Stromal cell of bone marrow (primary cell): ENCODE data around the gene IKZF3.
"Not testable (repeated sequence)": the region's sequence is repeated elsewhere in the genome, so short reads cannot be mapped to it uniquely, and the experiment has no call there.

Source experiments
- DNase-seq: peaks from one replicate; pipeline ENCODE4 v3.0.0-alpha.2; 2012; ENCODE audit warnings: low read depth

Gene IKZF3

DNA sequence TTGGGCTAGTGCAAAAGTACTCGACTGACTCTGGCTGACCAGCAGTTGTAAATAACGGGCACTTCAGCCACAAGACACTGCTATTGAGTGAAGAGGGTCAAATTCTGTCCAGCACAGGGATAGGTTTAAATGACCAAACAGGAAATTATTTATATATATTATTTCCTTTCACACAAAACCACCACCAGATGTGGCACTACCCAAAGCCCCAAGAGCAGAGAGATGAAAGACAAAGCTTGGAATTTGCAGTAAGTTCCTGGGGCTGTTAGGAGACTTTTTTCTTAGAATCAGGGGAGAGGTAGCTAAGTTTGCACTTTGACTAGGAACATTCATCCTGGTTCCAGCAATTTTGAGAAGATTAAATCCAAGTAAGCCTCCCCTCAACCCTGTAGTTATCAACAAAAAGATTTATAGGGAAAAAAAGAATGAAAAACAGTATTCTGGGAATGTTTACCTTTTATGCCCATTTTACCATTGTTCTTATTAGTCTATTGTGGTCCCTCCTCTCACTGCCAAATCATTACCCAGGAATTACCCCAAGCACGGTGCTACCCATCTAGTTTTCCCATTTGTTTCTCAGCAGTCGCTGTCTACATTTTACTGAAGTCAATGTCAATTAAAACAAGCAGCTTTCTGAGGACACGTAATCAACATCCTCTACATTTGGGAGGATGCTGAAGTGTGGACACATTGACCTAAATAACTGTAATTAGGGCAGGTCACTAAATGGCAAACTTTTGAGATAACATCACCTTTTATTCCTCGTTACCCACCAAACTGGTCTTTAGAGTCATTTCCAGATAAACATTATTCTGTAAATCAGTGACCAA is 82.9 kb downstream of the IKZF3 start:
- DNase-seq = no peak

- no peak for DNase-seq
Observed at GRCh38 chr17:39777534-39778365, 86.4 kb downstream of the IKZF3 start.

GRCh38 chr17:39776252-39776651 is 87.9 kb downstream of the IKZF3 start:
- DNase-seq = no peak

- no peak for DNase-seq
Observed at GRCh38 chr17:39775031-39775430, 89.1 kb downstream of the IKZF3 start.

GRCh38 chr17:39774047-39774446 is 90.1 kb downstream of the IKZF3 start:
- DNase-seq = no peak

DNA sequence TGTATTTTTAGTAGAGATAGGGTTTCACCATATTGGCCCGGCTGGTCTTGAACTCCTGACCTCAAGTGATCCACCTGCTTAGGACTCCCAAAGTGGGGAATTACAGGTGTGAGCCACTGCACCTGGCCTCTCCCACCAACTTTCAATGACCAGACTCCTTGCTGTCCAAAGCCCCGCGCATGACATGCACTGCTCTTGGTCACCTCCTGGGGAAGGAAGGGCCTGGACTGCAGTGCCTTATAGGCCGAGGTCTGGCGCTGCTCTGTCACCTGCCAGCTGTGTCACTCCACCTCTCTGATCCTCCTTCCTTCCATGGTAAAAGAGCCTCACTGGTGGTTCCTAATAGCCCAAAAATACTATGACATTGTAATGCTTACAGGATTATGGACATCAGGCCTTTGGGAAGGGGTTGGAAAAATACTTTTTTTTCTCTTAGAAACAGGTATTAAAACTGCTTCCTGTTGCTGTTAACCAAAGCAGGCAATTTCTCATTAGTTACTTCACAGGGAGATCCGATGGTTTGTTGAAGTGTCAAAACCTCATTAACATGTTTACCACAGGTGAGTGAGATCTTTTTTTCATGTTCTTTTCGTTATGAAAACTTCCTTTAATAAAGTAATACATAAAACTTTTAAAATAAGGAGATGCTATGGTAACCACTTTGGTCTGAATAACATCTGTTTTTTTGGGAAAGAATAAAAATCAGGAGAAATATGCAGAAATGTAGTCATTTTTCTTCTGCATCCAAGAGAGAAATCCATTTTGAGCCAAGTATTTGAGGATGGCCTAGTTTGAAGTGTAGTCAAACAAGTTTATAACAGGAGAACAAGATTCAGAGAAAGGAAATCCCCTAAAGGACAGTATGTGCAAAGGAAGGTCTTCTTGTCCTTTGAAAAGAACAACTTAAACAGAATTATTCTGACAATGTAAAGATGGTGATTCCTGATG is 90.9 kb downstream of the IKZF3 start:
- no peak for DNase-seq

DNA sequence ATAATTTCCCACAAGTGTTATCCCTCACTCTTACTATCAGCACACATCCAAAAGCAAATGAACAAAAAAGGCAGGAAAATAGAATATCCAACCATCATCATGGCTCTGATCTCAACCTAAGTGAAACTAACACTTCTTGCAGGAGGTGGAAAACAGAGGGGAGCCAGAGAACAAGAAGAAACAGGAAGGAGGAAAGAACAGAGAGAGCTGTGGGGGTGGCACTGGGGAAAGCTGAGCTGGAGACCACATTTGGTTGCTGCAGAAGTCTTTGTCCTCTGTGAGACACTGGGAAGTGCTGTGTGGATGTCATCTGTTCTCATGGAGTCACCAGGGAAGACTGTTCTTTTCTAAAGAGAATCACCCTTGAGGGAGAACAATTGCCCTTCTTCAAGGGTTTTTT is 91.7 kb downstream of the IKZF3 start:
- DNase-seq = no peak

GRCh38 chr17:39769974-39770587 is 94.0 kb downstream of the IKZF3 start:
- DNase-seq = no peak

DNA sequence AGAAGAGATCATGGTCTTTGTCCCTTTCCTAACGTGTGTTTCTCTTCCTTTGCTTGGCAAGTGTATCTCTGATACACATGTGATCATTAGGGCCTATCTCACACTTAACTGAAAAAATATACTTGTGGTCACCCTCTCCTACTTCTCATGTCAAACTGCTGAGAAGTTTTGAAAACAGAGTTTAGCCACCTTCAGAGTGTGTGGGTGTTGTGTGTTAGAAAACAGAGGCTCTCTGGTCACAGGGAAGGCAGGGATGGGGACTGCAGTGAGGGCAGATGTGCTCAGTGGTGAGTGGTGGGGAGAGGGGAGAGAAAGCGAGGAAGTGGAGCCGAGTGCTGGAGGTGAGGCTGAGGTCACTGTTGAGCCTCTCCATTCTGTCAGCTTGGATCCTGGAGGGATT is 97.0 kb downstream of the IKZF3 start:
- DNase-seq = no peak

- DNase-seq = no peak
Observed at GRCh38 chr17:39765766-39766165, 98.3 kb downstream of the IKZF3 start.

GRCh38 chr17:39765175-39765574 is 98.9 kb downstream of the IKZF3 start:
- no peak for DNase-seq

- not testable (repeated sequence) for DNase-seq
Observed at GRCh38 chr17:39764171-39764570, 99.9 kb downstream of the IKZF3 start.

DNA sequence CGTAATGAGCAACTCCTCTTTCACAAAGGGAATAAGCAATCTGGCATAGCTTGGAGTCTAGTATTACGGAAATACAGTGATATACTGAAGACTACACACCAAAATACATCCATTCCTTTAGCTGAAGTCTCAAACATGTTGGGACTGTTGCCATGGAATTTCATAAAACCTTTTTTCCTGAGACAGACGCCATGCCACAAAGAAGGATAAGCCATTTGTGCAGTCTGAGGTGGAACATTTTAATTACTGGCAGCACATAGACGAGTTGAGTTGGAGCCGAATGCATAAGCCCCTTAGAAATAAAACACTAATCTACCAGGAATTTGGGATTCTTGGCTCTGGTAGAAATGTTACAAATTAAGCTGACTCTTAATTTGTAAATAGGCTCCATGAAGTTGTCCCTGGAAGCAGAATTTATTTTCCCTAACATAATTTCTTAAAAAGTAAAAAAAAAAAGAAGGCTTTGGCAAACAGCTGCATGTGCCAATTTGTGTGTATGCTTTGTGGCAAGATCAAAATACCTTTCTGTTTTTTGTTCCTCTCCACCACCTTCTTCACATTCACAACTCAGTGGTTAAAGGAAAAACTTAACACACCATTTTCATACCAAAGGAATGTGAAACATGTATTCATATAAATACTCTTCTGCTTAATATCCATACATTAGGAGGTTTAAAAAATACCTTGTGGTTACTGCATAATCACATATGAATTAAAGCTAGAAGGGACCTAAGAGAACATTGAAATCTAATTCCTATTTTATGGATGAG is 100.9 kb downstream of the IKZF3 start:
- DNase-seq = no peak

GRCh38 chr17:39761861-39762496 is 102.1 kb downstream of the IKZF3 start:
- no peak for DNase-seq

DNA sequence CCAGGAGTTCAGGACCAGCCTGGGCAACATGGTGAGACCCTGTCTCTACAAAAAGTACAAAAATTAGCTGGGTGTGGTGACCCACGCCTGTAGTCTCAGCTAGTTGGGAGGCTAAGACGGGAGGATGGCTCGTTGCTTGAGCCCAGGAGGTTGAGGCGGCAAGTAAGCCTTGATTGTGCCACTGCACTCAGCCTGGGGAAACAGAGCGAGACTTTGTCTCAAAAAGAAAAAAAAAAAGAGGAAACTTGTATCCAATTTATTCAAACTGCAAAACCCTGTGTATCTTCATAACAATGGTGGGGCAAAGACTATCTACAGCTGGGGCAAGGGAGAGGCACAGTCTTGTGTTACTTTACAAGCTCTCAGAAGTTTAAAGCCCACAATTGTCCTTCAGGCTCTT is 104.9 kb downstream of the IKZF3 start:
- DNase-seq = no peak

GRCh38 chr17:39757931-39758873 is 105.9 kb downstream of the IKZF3 start:
- DNase-seq = no peak

DNA sequence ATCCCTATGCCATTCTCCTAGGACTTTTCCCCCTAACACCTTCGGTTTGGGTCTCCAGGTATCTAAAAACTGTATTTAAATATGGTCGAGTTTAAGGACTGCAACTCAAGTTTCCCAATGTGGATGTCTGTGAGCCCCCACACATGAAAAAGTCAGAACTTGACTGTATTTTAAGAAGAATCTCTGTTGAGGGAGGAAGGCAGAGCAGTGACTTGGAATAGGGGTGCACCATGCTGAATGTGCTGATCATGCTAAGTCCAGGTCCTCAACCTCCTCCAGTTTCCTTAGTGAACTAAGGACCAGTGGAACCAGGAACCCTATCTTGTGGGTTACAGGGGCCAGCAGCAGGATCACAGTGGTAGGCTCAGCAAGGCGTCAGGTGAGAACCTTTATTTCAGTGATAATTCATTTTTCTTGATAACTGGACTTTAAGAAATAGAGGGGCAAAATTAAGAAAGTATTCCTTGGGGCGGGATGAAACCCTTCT is 106.9 kb downstream of the IKZF3 start:
- DNase-seq = no peak

DNA sequence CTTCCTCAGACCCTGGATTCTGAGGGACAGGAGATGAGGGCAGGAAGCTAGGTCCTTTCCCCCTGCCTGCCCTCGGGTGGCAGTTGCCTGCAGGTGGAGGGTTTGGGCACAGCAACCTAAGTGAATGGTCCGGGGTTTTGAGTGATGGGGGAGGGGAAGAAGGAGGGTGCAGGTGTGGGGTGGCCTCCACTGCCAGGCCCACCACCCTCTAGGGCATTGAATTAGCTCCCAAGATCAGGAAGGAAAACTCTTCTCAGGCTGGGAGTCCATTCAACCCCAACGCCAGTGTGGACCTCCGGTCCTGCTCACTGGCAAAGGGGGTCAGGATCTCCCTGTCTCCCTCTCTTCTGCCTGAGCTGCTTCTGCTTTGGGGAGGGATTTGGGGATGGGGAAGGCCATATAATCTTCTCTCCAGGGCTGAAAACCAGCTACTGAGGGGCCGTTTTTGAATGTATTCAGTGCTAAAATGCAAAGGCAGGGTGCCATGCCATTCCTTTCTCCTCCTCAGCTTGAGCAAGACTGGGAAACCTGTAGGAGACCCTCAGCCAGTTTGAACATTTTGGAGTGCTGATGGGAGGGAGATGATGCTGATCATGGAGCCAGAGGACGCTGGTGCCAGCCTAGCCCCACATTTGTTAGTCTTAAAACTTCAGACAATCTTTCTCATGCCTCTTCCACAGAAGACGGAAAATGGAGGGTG is 107.6 kb downstream of the IKZF3 start:
- DNase-seq = no peak
